ENCODE results near the gene OR2T34.

- TF ChIP-seq POLR2A (IDR thresholded peaks at IDR 0.05) (no peak), CTCF (IDR thresholded peaks at IDR 0.05 in 4 of 5, conservative IDR thresholded peaks at IDR 0.05 in 1 of 5) (no peak)
These were observed 15.5 kb upstream of the OR2T34 start for GRCh38 chr1:248590055-248590454.
